ENCODE results near the gene GMDS.

GMDS gene

DNA sequence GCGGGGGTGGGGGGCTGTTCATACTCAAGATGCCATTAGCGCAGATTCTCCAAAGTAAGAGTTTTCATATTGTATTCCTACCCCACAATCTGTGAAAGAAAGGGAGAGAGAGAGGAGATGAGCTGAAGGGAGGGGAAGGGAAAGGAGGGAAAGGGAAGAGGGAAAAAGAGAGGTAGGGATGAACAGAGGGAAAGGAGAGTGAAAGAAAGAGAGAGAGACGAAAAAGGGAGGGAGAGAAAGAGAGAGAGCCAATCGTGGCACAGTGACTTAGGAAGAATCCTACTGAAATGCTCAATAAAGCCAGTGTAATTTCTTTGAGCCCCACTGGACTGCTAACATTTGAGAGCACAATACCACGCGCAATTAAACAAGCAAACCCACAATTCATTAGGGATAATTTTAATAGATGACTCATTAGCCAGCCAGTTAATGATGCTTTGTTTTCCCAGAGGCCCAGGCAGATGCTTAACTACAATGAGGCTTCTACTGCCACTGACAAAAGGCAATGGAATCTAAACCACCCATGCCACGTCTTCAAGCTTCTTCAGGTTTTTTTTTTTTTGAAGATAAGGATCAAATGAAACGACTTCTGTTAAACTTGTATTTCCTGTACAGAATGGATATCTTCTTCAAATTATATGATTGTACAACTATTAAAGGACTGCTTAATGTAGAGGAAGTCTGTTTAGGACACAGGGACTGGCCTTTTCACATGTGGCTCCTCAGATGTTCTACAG lies 328.9 kb downstream of the GMDS start:
- TF ChIP-seq, protein P1, sequence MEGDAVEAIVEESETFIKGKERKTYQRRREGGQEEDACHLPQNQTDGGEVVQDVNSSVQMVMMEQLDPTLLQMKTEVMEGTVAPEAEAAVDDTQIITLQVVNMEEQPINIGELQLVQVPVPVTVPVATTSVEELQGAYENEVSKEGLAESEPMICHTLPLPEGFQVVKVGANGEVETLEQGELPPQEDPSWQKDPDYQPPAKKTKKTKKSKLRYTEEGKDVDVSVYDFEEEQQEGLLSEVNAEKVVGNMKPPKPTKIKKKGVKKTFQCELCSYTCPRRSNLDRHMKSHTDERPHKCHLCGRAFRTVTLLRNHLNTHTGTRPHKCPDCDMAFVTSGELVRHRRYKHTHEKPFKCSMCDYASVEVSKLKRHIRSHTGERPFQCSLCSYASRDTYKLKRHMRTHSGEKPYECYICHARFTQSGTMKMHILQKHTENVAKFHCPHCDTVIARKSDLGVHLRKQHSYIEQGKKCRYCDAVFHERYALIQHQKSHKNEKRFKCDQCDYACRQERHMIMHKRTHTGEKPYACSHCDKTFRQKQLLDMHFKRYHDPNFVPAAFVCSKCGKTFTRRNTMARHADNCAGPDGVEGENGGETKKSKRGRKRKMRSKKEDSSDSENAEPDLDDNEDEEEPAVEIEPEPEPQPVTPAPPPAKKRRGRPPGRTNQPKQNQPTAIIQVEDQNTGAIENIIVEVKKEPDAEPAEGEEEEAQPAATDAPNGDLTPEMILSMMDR (IDR thresholded peaks at IDR 0.05; ENCODE audit: borderline replicate concordance, insufficient read depth, low read depth, low read length) = no peak
- H3K4me3 ChIP-seq (ENCODE audit: low read depth, low read length) = no peak overlapping the region

DNA sequence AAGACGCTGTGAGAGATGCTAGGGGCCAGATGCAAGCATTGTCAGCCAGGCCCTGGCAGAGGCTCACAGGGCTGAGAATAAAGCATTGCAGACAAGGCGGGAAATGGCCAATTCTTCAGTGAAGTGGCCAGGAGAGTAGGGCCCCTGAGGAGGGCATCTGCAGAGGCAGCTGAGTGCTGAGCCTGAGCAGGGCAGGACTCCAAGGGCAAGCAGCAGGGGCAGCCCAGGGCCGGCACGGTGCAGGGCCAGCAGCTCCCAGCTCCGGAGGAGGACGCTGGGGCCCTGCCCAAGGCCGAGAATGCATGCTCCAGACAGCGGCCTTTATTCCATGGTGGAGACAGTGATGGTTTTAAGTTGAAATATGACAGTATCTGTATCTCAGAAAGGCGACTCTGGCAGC lies 330.2 kb downstream of the GMDS start:
- no peak overlapping the region for H3K4me3 ChIP-seq (ENCODE audit: low read depth, low read length)
- TF ChIP-seq, protein P1 (IDR thresholded peaks at IDR 0.05; ENCODE audit: borderline replicate concordance, insufficient read depth, low read depth, low read length) = no peak

DNA sequence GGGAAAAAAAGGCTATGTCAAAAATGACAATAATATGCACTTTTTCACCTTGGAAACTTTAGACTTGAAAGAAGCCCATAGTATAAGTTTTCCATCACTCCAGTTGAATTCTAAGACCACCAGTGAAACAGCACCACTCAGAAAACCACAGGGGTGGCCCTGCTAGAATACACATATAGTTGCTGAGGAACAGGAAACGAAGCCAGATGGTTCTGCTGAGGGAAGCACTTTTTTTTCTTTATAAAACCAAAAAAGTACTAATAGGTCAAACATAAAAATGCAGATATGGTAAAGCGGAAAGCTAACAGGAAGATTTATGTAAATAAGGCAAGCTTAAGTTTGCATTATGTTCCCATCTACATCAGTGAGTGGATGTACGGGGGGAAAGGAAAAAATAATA lies 331.8 kb downstream of the GMDS start:
- TF ChIP-seq, protein P1 (IDR thresholded peaks at IDR 0.05; ENCODE audit: borderline replicate concordance, insufficient read depth, low read depth, low read length) = no peak
- no peak overlapping the region for H3K4me3 ChIP-seq (ENCODE audit: low read depth, low read length)

DNA sequence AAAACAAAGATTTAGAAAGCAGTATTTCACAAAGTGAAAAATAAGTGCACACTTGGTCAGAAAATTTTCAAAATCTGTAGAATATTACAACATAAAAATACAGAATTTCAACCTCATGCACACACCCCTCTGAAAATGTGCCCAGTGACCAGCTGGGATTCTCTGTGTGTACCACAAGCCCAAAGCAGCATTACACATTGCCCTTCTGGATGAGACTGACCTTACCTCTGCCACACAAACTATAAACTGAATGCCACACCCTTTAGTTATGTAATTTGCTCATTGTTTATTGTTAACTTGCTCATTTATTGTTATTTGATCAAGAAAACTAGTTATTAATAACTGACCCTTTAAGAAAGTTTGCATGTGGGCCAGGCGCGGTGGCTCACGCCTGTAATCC lies 332.7 kb downstream of the GMDS start:
- TF ChIP-seq, protein P1 (IDR thresholded peaks at IDR 0.05; ENCODE audit: borderline replicate concordance, insufficient read depth, low read depth, low read length) = no peak
- no peak overlapping the region for H3K4me3 ChIP-seq (ENCODE audit: low read depth, low read length)

DNA sequence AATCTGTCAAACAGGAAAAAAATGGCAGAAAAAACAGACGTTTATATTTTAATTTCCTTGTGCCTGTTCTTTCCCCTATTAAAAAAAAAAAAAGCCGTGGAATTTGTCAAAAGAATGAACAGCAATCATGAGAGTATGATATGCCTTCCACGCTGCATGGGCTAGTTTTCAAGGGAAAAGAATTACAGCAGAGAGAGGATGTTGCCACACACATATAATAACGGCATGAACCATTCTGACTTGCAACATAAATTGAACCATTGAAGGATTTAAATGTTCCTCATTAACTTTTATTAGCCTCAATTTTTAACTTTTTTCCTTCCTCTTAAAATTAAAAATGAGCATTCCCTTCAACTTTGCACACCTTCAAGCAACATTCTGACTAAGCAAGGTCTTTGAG lies 333.9 kb downstream of the GMDS start:
- no peak overlapping the region for H3K4me3 ChIP-seq (ENCODE audit: low read depth, low read length)
- TF ChIP-seq, protein P1 (IDR thresholded peaks at IDR 0.05; ENCODE audit: borderline replicate concordance, insufficient read depth, low read depth, low read length) = no peak

DNA sequence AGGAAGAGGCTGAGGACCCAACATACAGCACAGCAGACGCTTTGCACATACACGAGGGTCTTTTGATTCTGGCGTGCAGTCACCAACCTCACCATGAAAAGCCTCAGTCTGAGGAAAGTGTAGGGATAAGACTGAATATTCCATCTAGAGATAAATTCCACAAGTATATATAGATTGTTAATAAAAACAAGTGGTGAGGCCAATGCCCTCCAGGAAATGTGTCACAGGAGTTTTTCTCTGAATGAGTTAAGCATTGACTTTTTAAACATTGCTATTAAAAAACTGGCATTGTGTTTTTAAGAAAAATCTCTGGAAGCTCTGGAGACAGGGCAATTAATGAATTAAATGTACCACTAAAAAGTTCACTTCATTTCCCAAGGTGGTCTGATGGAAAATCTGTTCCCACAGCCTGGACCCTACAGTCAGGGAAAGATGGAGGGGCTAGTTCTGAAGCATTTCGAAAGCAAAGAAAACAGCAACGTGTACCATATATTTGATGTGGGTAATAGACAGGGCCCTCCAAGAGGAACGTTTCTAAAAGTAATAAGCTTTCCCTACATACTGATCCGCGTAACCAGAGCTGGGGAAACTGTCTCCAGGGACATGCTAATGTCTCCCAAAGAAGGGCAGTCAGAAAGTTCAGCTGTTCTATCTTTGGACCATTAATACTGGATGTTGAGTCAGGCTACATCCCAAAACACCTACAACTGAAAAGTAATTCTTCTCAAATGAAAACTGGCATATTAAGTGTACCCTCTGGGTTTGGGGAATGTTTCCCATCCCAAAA lies 334.6 kb downstream of the GMDS start:
- H3K4me3 ChIP-seq (ENCODE audit: low read depth, low read length) = no peak overlapping the region
- TF ChIP-seq, protein P1 (IDR thresholded peaks at IDR 0.05; ENCODE audit: borderline replicate concordance, insufficient read depth, low read depth, low read length) = no peak

DNA sequence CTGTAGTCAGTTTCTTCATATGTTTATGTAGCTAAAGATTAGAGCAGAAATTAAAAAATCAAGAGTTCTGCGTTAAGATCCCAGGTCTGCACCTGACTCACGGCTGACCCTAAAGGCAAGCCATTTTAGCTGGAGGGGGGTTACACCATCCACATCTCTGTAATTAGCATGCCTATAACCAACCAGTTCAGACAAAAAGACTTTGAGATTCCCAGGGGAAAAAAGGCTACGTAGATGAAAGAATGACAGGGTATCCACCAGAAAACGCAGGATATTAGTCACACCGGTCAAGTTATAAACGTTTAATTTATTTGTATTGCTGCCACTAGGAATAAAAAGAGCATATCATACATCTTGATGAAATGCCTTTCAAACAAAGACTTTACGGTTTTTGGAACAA lies 336.6 kb downstream of the GMDS start:
- H3K4me3 ChIP-seq (ENCODE audit: low read depth, low read length) = no peak overlapping the region
- TF ChIP-seq, protein P1 (IDR thresholded peaks at IDR 0.05; ENCODE audit: borderline replicate concordance, insufficient read depth, low read depth, low read length) = no peak
